T-helper 17 cell (primary cell): ENCODE data around the gene ZNRF3. TPM values are rescaled to one million over a fixed set of nuclear protein-coding genes. Genes with fewer than 3 reads are reported as not detected.

Experiments
- ATAC-seq: fragments of 150-1000 bp; cut with Tn5 transposase; 2 replicates; pipeline ENCODE4 v1.10.0; 2021; ENCODE audit warnings: mild to moderate bottlenecking, moderate library complexity
- DNase-seq, 3 donors: peaks; one replicate each; pipeline versions ENCODE4 v3.0.0 to v3.0.0-alpha.2; 2020 to 2021
- H3K9me3 ChIP-seq: one replicate; pipeline ENCODE4 v1.7.0; 2013; ENCODE audit warnings: low read length, mild to moderate bottlenecking; ENCODE audit not compliant: control insufficient read depth, poor library complexity, severe bottlenecking
- H3K27ac Mint-ChIP-seq: one replicate; pipeline ENCODE4 v1.8.0; 2022; ENCODE audit warnings: mild to moderate bottlenecking, moderate library complexity, mixed read lengths
- H3K27me3 Mint-ChIP-seq: one replicate; pipeline ENCODE4 v1.8.0; 2022; ENCODE audit warnings: mixed read lengths
- H3K36me3 Mint-ChIP-seq: one replicate; pipeline ENCODE4 v1.8.0; 2022; ENCODE audit warnings: low read depth, mixed read lengths
- H3K4me1 Mint-ChIP-seq: one replicate; pipeline ENCODE4 v1.8.0; 2022; ENCODE audit warnings: mild to moderate bottlenecking, mixed read lengths
- H3K4me3 Mint-ChIP-seq: one replicate; pipeline ENCODE4 v1.8.0; 2022; ENCODE audit warnings: mild to moderate bottlenecking, moderate library complexity, mixed read lengths
- total RNA-seq, 4 donors: library from RNA in 2 of 4; stranded (reverse) in 2 of 4; gene quantifications; one replicate each; pipeline ENCODE4 v1.2.3 and lab custom pipeline; 2022 to 2026

The ZNRF3 gene
- total RNA-seq, 2 donors from 2014 or later: 0.31 to 0.72 TPM

DNA sequence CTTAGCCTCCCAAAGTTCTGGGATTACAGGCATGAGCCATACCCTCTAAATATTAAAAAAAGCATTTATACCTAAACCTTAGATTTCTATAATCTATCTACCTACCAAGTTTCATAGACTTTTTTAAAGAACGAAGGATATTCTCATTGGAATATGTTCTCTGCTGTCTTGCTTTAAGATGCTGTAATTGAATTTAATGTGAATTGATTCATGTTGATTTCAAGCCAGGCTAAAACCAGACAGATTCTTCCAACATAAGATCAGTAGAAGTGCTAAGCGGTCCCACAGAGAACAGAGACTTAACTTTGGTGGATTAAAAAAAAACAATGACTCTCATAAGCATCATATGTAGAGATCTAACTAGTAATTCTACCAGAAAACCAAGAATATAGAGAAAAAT lies 203.6 kb downstream of the ZNRF3 start:
- no peaks in the 10 kb centered on the region for H3K9me3 ChIP-seq
- Mint-ChIP-seq H3K36me3 (peaks cover 6% of the 10 kb centered on the region), H3K27ac (no peak overlapping the region), H3K4me3 (no peak overlapping the region), H3K4me1 (no peaks in the 10 kb centered on the region), H3K27me3 (peaks cover 32% of the 10 kb centered on the region)
- DNase-seq (no peak), ATAC-seq (no peak)

GRCh38 chr22:29088809-29089208 lies 205.4 kb downstream of the ZNRF3 start:
- no peak overlapping the region for H3K27ac Mint-ChIP-seq
- ATAC-seq (no peak), DNase-seq (no peak)
- no peaks in the 10 kb centered on the region for H3K9me3 ChIP-seq
- H3K36me3 Mint-ChIP-seq: peaks cover 7% of the 10 kb centered on the region
- peaks cover 43% of the 10 kb centered on the region for H3K27me3 Mint-ChIP-seq
- H3K4me3 Mint-ChIP-seq: no peak overlapping the region
- H3K4me1 Mint-ChIP-seq: no peaks in the 10 kb centered on the region

DNA sequence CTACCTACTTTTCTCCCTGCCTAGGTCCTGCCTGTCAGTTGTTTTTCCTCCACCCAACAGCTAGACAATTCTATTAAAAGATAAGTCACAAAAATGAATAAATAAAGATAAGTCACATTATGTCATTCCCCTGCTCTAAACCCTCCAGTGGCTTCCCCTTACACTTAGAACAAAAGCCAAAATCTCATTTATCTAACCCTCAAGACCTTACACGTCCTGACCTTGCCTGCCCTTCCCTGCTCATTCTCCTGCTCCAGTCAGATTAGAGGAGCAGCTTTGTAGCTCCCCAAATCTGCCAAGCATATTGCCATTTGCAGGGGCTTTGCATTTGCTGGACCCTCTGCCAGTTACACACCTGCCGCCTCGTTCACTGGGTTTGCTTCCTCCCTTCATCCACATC lies 206.1 kb downstream of the ZNRF3 start:
- no peaks in the 10 kb centered on the region for H3K4me1 Mint-ChIP-seq
- H3K4me3 Mint-ChIP-seq: no peak overlapping the region
- H3K27ac Mint-ChIP-seq: peak overlapping the region; percentile 12
- ATAC-seq: no peak
- no peak for DNase-seq
- peaks cover 49% of the 10 kb centered on the region for H3K27me3 Mint-ChIP-seq
- H3K36me3 Mint-ChIP-seq: peaks cover 7% of the 10 kb centered on the region
- H3K9me3 ChIP-seq: no peaks in the 10 kb centered on the region

DNA sequence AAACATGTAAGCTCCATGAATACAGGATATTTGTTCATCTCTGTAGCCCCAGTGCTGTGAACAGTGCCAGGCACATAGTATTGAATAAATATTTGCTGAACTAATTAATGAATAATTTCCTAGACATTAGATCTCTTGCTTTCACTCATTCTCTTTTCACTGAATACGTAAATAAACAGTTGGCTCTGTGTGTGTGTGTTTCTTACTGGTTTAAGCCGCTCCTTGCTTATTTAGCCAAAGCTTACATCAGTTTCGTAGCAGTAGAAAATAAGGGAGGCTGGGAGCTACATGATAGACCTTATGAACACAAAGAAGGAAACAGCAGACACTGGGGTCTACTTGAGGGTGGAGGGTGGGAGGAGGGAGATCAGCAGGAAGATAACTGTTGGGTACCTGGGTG lies 206.7 kb downstream of the ZNRF3 start:
- DNase-seq (no peak), ATAC-seq (no peak)
- Mint-ChIP-seq H3K4me1 (no peaks in the 10 kb centered on the region), H3K36me3 (peaks cover 7% of the 10 kb centered on the region), H3K27ac (peak overlapping the region; percentile 12), H3K4me3 (no peak overlapping the region), H3K27me3 (peaks cover 54% of the 10 kb centered on the region)
- H3K9me3 ChIP-seq: no peaks in the 10 kb centered on the region

- H3K4me3 Mint-ChIP-seq: no peak overlapping the region
Observed at GRCh38 chr22:29092243-29092642, 208.9 kb downstream of the ZNRF3 start.

GRCh38 chr22:29093030-29093429 lies 209.7 kb downstream of the ZNRF3 start:
- H3K9me3 ChIP-seq: no peaks in the 10 kb centered on the region
- ATAC-seq (no peak), DNase-seq (no peak)
- peaks cover 2% of the 10 kb centered on the region for H3K4me1 Mint-ChIP-seq
- peaks cover 58% of the 10 kb centered on the region for H3K27me3 Mint-ChIP-seq
- no peak overlapping the region for H3K27ac Mint-ChIP-seq
- peaks cover 7% of the 10 kb centered on the region for H3K36me3 Mint-ChIP-seq
- H3K4me3 Mint-ChIP-seq: no peak overlapping the region

More at GRCh38 chr22:29092243-29092642, 208.9 kb downstream of the ZNRF3 start:
- DNase-seq (no peak), ATAC-seq (no peak)
- no peaks in the 10 kb centered on the region for H3K9me3 ChIP-seq
- H3K4me1 Mint-ChIP-seq: peaks cover 2% of the 10 kb centered on the region
- peak overlapping the region; percentile 34 for H3K27ac Mint-ChIP-seq
- peaks cover 7% of the 10 kb centered on the region for H3K36me3 Mint-ChIP-seq
- peaks cover 59% of the 10 kb centered on the region for H3K27me3 Mint-ChIP-seq

DNA sequence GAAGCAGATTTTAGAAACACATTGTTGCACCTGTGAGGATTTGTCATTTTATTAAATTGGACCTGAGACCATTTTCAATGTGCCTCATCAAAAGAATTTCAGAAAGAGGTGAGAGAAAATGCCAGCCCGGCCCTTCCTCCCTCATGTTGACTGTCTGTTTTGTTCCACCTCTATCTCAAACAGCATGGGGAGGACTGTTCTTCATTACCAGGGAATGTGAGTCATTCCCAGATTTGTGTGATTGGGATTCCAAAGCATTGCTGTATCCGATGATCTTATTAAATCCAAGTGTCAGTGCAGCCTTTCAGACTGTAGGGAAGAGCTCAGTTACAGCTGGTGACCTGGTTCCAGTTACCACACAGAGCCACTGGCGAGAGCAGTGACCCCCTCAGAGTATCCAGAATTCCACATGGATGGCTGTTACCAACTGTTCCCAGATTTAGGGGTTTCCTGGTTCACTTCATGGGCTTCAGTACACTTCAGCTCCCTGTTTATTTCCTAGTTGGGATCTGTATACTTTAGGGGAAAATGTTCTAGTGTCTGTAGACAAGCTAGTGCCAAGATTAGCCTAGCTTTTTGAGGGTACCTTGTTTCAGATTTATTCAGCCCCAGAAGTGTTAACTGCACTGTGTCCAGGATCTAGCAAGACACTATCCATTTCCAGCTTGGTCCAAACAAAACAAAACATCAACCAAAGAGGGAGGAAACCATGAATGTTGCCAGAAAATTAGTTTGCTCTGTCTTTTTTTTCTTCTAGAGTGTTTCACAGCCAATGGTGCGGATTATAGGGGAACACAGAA lies 210.3 kb downstream of the ZNRF3 start:
- DNase-seq: no peak
- Mint-ChIP-seq H3K27me3 (peaks cover 55% of the 10 kb centered on the region), H3K4me3 (no peak overlapping the region), H3K27ac (no peak overlapping the region), H3K36me3 (peaks cover 7% of the 10 kb centered on the region), H3K4me1 (peaks cover 2% of the 10 kb centered on the region)
- no peak for ATAC-seq
- no peaks in the 10 kb centered on the region for H3K9me3 ChIP-seq

- H3K27me3 Mint-ChIP-seq: peaks cover 41% of the 10 kb centered on the region
- peaks cover 2% of the 10 kb centered on the region for H3K4me1 Mint-ChIP-seq
- peaks cover 2% of the 10 kb centered on the region for H3K36me3 Mint-ChIP-seq
- H3K27ac Mint-ChIP-seq: no peak overlapping the region
- H3K9me3 ChIP-seq: no peaks in the 10 kb centered on the region
- ATAC-seq (no peak), DNase-seq (no peak)
- no peak overlapping the region for H3K4me3 Mint-ChIP-seq
Observed at GRCh38 chr22:29095459-29095858, 212.1 kb downstream of the ZNRF3 start.

DNA sequence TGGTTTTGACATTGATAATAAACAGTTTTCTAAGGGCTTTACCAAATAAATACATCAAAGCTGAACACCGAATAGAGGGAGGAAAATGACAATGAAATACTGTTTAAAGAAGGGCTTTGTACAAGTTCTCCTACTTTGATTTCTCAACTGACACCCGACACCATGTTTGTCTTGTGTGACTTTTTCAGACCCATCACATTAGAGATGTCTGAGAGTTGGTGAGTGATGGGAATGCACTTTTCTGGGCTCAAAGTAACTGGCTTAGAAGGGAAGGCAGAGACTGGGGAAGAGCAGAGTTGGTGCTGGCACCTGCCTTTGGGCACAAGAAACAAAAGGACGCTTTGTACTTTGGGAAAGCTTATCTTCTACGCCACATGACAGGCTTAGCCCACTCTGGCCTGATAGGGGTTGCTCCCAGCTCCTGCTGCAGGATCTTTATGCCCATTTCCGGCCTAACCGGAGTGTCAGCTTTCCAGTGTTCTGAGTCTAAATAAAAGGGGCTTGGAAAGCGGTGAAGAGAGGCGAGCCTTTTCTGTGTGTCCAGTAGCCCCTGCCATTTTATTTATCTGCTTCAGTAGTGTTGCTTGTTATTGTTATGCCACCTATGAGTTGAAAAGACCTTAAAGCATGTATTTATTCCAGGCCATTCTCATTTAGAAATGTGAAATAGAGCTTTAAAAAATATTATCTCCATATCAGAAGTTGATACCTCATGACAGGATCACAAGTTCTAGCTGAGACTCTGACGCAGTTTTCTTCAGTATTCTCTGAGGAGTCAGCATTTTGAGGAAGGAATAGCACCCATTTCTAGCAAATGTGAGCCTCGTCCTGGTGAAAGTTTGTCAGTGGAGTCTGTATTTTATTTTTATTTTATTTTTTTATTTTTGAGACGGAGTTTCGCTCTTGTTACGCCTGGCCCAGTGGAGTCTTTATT lies 213.6 kb downstream of the ZNRF3 start:
- no peak overlapping the region for H3K4me3 Mint-ChIP-seq
- no peak overlapping the region for H3K27ac Mint-ChIP-seq
- peaks cover 2% of the 10 kb centered on the region for H3K4me1 Mint-ChIP-seq
- no peaks in the 10 kb centered on the region for H3K9me3 ChIP-seq
- no peak for ATAC-seq
- H3K27me3 Mint-ChIP-seq: peaks cover 33% of the 10 kb centered on the region
- no peak for DNase-seq
- H3K36me3 Mint-ChIP-seq: peaks cover under 1% of the 10 kb centered on the region

DNA sequence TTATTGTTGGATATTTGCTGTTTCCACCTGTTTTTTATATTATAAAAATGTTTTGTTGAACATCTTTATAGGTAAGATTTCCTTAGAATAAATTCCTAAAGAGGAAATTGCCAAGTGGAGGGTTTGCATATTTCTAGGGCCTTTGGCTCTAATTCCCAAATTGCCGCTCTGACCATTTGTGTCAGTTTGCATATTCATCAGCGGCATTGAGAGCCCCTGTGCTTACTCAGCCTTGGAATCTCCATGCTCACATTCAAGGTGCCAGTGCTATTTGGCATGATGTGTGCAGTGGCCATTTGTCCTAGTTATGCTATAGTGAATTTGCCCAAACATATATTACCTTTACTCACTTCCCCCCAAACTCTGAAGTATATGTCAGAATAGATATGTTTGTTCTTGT lies 214.9 kb downstream of the ZNRF3 start:
- Mint-ChIP-seq H3K4me1 (peaks cover 2% of the 10 kb centered on the region), H3K27me3 (peaks cover 27% of the 10 kb centered on the region), H3K36me3 (no peaks in the 10 kb centered on the region), H3K27ac (no peak overlapping the region), H3K4me3 (no peak overlapping the region)
- ATAC-seq (no peak), DNase-seq (no peak)
- no peaks in the 10 kb centered on the region for H3K9me3 ChIP-seq

- no peaks in the 10 kb centered on the region for H3K9me3 ChIP-seq
- DNase-seq (no peak), ATAC-seq (no peak)
- Mint-ChIP-seq H3K27ac (no peak overlapping the region), H3K36me3 (no peaks in the 10 kb centered on the region), H3K4me1 (no peaks in the 10 kb centered on the region), H3K4me3 (no peak overlapping the region), H3K27me3 (peaks cover 6% of the 10 kb centered on the region)
Observed at GRCh38 chr22:29102300-29102699, 218.9 kb downstream of the ZNRF3 start.

- ATAC-seq (no peak), DNase-seq (no peak)
- H3K27ac Mint-ChIP-seq: no peak overlapping the region
Observed at GRCh38 chr22:29103121-29103520, 219.7 kb downstream of the ZNRF3 start.

DNA sequence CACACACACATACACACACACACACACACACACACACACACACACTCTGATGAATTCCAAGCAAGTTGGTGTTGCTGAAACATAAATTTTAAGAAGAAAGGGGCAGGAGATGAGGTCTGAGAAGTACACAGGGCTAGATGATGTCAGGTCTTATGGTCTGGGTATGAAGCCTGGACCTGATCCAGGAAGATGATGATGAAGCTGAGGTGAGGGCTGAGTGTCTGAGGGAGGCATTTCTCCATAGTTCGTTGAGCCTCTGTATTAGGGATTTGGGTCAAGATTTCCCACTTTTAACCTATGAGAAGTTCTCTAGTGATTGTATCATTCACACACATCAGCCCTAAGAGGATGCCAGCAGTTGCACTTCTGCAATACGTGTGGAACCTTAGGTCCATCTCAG lies 222.1 kb downstream of the ZNRF3 start:
- DNase-seq (no peak), ATAC-seq (no peak)
- H3K4me1 Mint-ChIP-seq: no peaks in the 10 kb centered on the region
- H3K4me3 Mint-ChIP-seq: no peak overlapping the region
- H3K9me3 ChIP-seq: no peaks in the 10 kb centered on the region
- H3K36me3 Mint-ChIP-seq: peaks cover 4% of the 10 kb centered on the region
- no peak overlapping the region for H3K27ac Mint-ChIP-seq
- H3K27me3 Mint-ChIP-seq: peaks cover 22% of the 10 kb centered on the region

More at GRCh38 chr22:29103121-29103520, 219.7 kb downstream of the ZNRF3 start:
- Mint-ChIP-seq H3K36me3 (no peaks in the 10 kb centered on the region), H3K27me3 (peaks cover 6% of the 10 kb centered on the region), H3K4me1 (no peaks in the 10 kb centered on the region), H3K4me3 (no peak overlapping the region)
- no peaks in the 10 kb centered on the region for H3K9me3 ChIP-seq
